GM19193 (cell line): ENCODE data around the gene ST7.

Experiments
- POLR2A ChIP-seq: IDR thresholded peaks from 4 replicates; pipeline ENCODE4 v1.6.1; 2011; ENCODE audit not compliant: insufficient read depth, insufficient read length; ENCODE audit errors: extremely low read depth

ST7 gene

DNA sequence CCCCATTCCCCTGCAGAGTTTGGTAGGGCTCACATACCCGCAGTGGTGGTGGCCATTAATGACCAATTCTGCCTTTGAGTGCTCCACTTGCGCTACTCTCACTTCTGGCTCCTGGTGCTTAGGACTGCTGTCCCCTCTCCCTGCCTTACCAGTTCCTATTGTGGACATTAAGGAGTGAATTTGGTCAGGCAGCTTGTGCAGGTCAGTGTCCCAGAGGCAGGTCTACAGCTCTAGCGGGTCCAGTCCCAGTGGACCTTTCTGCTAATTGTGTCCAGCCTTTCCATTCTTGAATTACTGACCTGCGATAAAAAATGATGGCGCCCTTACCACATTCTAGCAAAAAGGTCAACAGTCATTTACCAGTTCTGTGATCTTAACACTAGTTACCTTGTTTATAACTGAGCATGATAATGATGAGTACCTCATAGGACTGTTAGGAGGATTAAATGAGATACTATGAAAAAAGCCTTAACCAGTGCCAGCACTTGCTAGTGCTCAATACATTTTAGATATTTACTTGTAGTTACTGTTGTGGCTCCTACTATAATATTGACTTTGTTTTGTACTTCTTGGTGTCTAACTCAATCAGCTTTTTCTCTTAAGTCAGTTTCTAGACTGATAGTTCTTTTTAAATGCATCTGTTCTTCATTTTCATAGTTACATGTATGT is 14.1 kb downstream of the ST7 start:
- no peak for TF ChIP-seq POLR2A

DNA sequence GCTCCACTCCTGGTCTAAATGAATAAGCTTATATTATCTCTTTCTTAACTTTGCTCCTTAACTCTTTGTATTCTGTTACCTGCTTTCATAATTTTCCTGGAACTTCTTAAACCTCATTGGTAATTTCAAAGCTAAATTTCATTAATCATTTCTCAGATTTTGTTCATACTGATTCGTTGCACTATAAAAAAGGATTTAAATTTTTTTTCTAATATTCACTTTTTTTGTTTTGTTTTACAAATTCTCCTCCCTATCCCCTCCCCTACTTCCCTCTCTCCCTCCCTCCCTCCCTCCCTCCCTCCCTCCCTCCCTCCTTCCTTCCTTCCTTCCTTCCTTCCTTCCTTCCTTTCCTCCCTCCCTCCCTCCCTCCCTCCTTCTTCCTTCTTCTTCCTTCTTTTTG is 14.7 kb downstream of the ST7 start:
- TF ChIP-seq POLR2A: no peak

DNA sequence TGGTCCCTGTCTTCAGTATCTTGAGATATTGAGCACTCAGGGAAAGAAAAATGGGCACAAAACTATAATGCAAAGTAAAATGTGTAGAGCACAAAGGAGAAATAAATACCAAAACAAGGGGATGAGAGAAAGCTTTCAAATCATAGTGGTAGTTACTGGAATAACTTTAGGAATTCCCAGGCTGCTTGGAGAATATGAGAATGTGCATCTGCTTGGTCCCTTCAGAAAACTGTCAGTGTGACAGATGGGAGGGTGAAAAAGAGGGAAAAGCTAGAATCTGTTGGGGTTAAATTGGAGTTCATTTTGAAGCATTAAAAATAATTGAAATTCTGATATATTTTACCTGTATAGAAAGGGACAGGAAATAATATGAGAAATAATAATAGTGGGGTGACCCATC is 15.3 kb downstream of the ST7 start:
- TF ChIP-seq POLR2A: no peak

DNA sequence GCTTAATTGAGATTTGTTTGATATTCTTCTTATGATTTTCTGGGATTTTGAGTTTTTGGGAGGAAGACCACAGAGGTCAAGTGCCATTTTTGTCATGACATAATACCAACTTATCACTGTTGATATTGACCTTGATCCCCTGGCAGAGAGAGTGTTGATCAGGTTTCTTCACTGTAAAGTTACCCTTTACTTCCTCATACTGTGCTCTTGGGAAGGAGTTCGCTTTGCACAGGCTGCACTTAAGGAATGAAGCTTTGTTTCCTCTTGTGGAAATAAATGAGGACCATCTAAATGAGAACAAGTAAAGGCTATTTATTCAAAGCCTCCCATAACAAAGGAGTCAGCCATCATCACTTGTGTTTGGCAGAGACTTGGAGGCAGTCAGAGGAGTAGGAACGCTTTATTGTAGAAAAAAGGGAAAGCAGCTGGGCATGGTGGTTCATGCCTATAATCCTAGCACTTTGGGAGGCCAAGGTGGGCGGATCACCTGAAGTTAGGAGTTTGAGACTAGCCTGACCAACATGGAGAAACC is 16.1 kb downstream of the ST7 start:
- TF ChIP-seq POLR2A: no peak

DNA sequence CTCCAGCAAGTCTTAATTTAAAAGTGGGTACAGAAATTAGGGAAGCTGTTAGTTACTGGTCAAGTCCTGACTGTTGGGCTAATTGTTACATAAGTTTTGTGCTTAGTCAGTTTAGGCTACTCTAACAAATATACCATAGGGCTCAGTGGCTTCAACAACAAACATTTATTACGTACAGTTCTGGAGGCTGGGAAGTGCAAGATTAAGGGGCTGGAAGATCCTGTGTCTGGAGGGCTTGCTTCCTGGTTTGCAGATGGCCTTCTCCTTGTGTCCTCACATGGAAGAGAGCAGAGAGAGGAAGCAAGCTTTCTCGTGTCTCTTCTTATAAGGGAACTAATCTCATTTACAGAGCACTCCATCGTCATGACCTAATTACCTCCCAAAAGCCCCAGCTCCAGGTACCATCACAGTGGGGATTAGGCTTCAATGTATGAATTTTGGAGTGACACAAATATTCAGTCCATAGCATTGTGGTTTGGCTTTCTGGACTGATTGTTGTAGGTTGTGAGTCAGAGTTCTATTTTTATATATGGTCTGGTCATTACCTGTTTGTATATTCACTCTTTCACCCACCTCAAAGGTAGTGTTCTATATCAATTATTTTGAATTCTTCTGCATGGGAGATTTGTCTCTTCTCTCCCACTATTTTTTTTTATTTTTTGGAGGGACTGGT is 17.1 kb downstream of the ST7 start:
- TF ChIP-seq POLR2A: no peak

DNA sequence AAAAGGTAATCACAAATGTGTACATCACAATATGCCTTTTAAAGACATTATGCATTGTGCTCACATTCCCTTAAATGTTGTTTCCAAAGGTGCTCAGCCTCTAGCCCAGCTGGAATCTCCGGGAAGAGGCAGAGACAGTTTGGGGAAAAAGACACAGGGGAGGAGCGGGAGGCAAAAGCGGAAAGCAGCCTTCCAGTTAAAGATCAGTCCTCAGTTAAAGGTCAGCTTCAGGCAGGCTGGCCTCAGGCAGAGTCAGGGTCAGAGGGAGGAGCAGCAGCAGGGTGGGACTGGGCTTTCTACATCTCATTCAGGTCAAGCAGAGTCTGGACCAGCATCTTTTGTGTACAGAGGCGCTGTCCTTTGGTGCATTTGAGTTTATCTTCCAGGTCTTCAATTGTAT is 18.6 kb downstream of the ST7 start:
- no peak for TF ChIP-seq POLR2A

DNA sequence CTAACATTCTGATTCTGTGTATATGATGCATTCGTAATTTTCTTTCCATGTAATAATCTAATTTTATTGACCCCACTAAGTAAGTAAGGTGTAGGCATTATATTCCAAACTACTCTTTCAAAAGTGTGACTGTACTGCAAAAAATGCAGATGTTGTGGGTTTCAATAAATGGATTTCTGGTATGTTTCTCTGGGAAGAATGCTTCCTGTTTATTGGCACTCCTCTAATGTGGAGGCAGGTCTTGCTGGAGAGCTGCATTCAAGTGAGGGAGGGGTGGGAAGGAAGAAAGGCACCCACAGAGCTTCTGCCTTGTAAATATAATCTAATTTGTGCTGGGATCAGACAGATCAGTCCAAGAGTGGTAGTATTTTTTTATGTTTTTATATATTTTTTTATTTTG is 23.9 kb downstream of the ST7 start:
- TF ChIP-seq POLR2A: no peak

DNA sequence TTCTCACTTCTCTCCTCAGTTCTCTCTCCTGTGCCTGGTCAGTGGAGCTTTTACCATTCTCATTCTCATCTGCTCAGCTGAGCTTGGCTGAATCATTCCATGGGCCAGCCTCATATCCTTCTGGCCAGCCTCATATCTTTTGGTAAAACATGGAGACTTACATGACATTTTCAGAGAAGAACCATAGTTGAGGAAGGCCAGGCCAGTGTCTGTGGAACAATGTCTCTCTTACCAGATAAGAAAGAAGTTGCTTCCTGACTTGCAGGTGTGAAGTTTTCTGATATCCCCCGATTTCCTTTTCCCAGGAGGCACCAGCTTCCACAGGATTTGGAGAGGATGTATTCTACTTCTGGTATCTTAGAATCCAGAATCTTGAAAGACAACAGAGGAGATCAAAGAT is 24.7 kb downstream of the ST7 start:
- no peak for TF ChIP-seq POLR2A

DNA sequence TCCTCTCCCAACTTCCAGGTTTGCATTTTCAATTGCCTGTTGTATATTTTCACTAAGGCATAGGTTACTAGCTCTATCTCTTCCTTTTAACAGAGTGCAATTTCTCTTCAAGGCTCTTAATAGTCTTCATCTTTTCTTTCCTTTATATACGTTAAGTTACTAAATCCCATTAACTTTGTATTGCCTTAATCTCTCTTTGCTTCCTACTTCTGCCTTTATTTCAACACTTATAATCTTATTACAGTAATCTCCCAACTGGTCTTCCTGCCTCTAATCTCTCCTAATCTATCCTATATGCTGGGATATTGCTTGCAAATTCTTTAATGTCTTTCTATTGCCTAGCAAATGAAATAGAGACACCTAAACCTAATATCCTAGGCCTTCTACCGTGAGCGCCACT is 26.1 kb downstream of the ST7 start:
- TF ChIP-seq POLR2A: no peak

DNA sequence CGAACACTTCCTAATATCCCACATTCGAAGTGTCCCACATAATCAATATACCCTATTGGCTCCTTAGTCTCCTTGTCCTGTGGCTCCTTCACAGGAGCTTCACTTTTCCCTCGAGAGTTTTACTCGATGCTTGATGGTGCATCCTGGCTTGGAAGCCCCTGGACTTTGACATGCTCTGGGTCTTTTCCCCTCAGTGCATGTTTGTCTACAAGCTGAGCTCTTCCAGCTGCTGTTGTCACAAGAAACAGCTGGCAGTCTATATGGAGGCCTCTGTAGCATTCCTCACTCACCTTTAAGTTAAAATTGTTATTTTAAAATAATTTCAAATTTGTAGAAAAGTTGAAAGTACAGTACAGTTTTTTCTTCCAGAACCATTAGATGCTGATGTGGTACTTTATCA is 27.1 kb downstream of the ST7 start:
- no peak for TF ChIP-seq POLR2A

DNA sequence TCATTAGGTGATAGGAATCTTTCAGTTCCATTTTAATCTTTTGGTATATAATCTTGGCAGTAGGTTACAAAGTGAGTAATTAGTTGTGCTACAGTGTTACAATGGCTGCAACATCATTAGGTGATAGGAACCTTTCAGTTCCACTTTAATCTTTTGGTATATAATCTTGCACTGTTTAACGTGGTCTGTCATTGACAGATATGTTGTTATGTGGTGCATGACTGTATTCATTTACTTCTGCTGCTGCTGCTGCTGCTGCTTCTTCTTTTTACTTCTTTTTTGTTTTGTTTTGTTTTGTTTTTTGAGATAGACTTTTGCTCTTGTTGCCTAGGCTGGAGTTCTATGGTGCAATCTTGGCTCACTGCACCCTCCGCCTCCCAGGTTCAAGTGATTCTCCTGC is 28.6 kb downstream of the ST7 start:
- no peak for TF ChIP-seq POLR2A

DNA sequence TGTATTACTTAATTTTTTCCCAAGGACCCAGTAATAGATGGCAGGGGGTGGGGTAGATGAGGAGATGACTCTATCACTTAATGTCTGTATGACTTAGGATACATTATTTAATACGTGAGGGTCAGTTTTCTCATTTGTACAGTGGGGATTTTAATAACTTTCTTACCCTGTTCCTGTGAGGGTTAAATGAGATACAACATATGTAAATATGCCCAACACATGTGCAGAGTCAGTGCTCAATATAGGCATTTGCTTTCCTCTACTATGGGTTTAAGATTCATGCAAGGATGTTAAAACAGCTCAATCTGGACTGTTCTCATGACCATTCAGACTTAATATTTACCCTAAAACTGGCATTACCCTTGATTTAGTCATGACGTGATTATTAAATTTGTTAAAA is 31.2 kb downstream of the ST7 start:
- TF ChIP-seq POLR2A: no peak

DNA sequence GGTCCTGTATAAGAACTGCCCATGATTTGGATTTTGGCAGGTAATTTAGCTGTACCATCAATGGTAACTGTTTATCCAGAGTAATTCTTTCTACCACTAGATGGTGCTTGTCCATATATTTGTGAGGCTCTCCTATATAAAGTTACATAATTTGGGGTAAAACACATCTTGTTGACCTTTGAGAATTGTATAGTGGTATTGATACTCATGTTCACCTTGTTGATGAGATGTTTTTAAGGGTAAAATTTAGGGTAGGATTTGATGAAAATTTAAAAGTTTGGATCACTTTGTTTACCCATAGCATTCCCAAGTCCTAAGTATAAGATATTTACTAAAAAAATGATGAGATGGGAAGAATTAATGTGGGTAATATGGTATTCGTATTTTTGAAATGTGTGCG is 31.6 kb downstream of the ST7 start:
- no peak for TF ChIP-seq POLR2A

DNA sequence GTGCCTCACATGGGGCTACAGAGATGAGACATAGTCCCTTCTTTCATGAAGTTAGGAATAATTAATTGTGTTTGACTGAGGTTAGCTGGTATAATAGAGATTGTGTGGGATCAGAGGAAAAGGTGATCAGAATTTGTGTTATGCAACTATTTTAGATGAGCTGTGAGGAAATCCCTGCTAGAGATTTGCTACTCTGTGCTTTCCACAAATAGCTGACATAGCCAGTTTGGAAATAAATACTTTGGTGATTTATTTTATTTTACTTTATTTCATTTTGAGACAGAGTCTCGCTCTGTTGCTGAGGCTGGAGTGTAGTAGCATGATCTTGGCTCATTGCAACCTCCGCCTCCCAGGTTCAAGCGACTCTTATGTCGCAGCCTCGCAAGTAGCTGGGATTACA is 32.3 kb downstream of the ST7 start:
- no peak for TF ChIP-seq POLR2A

DNA sequence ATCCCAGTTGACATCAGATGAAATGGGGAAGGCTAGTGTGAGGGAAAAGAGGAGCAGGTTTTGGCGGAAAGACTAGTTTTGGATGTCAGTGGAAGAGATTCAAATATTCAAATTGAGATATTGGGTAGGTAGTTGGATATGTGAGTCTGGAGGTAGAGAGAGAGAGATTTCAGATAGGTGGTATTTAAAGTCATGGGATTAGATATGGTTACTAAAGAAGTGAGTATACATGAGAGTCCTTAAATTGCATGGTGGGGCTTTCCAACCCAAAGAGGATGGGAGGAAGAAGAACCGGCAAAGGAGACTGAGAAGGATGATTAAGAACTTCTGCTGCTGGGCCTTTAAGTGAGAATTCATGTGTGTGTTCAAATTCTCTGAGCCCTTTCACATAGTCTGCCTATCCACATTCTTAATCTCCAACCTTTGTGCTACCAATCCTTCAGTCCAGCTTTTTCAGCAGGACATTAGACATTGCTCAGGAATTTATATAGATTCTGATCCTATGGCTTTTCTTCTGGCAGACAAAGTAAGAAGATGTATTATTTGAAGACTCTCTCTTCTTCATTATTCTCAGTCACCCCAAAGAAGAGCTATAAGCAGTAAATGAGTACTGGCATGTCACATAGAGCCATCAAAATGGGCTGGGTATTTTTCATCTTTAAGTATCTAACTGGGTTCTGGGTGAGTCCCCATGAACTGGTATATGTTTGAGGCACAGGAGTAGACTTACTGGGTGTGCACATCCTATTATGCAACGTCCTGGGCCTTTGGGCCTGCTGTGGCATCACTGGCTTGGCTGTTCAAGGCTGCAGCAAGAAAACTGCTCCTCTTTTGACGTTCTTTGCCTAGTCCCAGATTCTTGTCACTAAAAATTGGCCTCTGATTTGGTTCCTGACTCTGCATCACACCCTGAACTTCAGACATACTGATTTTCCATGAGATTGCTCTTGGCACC is 33.6 kb downstream of the ST7 start:
- no peak for TF ChIP-seq POLR2A
